Activated CD4-positive, alpha-beta T cell treated with anti-CD3 and anti-CD28 coated beads, Interleukin-2, amount 50 U/mL, for 24 hours (primary cell): Measurements from ENCODE around the gene PLSCR4.

Source experiments
- DNase-seq, 2 donors: peaks; one replicate each; pipeline ENCODE4 v3.0.0-alpha.2; 2020; ENCODE audit warnings: low read depth in 1 of 2, low spot score in 1 of 2

PLSCR4 gene

DNA sequence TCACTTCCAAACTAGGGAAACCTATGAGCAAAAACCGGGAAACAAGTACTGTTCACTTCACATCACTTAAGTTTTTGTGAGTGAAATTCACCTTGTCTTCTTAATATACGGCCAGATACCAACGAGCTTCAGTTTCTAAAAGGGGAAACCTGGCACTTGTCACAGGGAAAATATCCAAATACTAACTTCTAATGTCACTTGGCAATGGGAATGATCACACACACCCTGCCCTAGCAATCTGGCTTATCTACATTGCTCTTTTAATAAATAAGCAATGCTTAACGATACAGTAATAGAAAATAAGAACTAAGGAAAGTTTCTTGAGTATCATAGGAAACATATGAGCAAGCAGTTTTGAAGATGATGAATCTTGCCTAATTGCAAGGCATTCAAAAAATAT, 55.3 kb downstream of the PLSCR4 start:
- DNase-seq = no peak

DNA sequence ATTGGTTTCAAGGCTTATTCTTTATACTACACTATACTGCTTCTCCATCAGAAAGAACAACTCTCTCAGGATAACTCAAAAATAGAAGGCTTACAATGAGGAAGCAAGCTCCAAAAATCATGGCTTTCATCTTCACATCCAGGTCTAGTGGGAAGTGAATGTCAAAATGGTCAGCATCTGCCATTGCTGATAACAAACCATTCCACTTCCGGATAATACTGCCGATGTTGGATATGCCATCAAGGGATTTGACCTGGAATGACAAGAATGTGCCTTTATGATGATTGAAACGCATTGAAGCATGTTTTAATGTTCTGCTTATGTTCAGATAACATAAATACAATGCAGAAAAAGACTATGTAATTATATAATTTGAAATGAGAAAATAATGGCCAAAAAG, 55.9 kb downstream of the PLSCR4 start:
- DNase-seq = no peak

DNA sequence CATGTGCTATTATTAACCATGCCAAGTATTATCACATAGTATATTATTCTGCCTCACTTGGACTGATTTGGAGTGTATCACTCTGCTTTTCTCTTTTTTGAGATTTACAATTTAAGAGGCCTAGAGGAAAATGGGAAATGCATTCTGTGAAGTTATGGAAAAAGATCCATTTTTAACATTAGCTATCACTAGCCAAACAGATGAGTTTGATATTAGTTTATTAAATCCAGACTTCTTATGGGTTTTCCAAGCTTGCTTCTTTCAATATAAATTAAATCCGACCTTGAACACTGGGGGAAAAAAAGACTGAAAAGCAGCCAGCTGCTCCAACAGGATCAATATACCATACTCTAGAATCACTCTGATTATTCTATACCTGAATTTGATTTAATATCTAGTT, 59.9 kb downstream of the PLSCR4 start:
- DNase-seq = no peak

- DNase-seq = no peak
Measured at GRCh38 chr3:146189519-146190173, 61.3 kb downstream of the PLSCR4 start.

DNA sequence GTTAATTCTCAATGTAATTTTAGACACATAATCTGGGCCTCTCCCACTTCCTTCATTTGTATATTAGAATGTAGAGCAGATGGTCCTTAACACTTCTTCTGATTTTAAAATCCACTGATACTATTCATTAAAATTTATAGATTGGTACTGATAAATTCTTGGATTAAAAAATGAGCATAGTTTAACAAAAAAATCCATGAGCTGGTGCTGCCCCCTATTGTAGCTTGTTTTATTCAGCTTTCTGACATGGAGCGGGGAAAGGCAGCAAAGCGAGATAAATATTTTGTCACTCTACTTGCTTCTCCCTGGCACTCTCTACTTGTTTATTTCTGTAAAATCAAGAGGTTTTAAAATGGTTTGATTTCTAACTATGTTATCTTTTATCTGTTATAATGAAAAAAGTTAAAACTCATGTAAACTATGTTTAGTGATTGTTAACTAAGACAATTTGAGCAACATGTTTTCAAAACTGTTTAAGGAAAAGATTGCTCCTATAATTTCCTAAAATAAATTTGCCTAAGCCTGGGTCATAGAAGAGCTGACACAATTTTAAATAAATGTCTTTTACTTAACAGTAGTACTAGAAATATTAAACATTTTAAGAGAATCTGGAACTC, 63.5 kb downstream of the PLSCR4 start:
- no peak for DNase-seq

DNA sequence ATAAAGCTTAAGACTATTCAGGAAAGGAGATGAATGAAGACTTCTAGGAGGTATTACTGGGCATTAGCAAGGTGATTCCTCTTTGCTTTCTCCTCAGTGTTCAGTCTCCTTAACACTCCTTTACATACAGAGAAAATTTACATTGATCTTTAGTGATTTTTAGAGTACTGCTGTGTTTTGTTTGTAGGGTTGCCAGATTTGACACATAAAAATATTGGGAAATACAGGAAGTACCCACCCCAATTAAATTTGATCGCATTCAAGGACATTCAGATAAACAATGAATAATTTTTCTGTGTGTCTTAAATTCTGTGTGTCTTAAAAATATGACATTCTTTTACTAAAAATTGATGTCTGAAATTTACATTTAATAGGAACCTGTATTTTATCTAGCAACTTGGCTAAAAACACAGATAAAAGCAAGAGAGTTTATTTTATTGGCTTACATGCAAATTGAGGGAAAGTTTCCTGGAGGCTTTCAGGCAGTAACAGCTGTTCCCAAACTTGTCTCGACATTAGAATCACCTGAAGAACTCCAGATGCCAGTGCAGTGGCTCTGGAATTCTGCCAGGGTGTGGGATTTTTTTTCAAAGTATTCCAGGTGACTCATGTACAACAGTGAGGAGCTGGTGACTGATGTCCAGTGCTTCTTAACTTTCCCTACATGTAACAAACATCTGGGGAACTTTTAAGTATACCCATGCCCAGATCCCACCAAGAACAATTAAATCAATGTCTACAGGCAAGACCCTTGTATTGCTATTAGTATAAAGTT, 66.5 kb downstream of the PLSCR4 start:
- no peak for DNase-seq

- DNase-seq = no peak
Measured at GRCh38 chr3:146181216-146181615, 69.7 kb downstream of the PLSCR4 start.

- no peak for DNase-seq
Measured at GRCh38 chr3:146180376-146180775, 70.5 kb downstream of the PLSCR4 start.

DNA sequence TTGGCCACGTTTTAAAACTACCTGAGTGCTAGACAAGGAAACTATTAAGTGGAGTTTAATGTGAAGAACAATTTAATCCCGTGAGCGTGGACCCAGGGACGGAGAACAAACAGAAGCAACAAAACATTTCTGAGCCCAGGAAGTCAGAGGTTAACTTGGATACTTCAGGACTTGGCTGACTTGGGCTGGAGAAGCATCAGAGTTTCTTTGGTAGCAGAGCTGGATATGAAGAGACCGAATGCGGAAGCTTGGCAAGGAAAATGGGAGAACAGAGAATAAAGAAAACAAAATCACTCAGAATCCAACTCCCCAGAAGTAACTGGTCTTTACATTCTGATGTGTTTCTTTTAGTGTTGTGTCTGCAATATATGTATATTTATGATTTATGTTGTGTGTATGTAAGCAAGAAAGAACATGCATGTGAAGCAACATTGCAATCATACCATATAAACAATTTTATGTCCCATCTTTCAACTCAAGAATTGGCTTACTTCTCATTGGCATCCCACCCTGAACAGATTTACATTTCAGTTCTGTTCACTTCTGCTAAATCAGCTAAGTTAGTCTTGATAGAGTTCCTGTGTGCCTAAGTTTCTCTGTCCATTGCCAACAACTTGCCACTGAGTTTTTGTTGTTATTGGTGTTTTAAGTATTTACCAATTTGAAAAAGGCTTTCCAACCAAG, 72.8 kb downstream of the PLSCR4 start:
- no peak for DNase-seq

- no peak for DNase-seq
Measured at GRCh38 chr3:146177519-146177918, 73.4 kb downstream of the PLSCR4 start.

DNA sequence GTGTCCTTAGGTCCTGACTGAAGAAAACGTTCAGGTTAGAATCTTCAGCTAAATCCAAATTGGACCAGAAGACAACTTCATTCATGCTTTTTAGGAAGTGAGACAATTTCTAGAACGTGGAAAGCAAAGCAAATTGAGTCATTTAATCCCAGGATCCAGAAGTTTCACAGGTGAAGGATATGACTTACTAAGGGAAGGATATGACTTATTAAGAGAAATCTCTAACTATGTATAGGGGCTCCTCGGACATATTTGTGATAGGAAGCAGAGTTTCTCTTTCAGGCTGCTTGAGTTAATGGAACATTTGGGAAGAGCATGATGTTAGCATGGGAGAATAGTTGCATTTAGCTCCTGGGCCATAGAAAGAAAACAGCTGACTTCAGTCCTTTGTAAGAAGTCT, 73.8 kb downstream of the PLSCR4 start:
- no peak for DNase-seq

GRCh38 chr3:146172586-146172985, 78.3 kb downstream of the PLSCR4 start:
- no peak for DNase-seq

DNA sequence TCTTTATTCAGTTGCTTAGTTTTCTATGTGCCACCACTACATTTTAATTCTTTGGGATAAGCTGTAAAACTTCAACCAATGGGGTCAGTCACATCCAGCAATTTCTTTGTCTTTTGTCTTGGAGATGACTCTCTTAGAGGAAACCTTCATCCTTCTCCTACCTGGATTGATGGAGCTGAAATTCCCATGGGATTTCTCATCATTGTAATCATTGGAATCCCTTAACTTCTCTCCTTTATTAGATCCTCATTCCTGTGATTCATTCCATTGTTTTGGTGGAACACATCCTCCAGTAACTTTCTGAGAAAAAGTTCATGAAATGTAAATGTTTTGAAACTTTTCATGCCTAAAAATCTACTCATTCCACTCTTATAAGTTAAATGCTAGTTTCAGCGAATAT, 80.3 kb downstream of the PLSCR4 start:
- no peak for DNase-seq

- no peak for DNase-seq
Measured at GRCh38 chr3:146169891-146170290, 81.0 kb downstream of the PLSCR4 start.

GRCh38 chr3:146166826-146167225, 84.1 kb downstream of the PLSCR4 start:
- no peak for DNase-seq

- no peak for DNase-seq
Measured at GRCh38 chr3:146166415-146166821, 84.5 kb downstream of the PLSCR4 start.

GRCh38 chr3:146165877-146166276, 85.0 kb downstream of the PLSCR4 start:
- DNase-seq = no peak

- no peak for DNase-seq
Measured at GRCh38 chr3:146164971-146165769, 85.7 kb downstream of the PLSCR4 start.

DNA sequence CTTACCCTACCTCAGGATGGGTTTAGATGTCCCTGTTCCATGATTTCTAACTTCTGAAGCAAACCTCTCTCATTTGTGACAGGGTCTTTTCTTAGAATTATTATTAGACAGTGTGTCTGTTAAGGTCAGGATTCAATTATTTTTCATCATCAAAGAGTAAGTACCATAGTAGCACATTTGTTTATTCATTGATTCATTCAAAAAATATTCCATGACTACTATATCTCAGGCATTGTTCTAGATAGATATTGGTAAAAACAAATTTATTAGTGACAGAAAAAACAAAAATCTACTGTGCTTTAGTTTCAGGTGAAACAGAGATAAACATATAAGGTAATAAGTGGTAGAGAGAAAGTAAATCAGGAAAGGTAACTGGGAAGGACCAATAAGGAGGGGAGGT, 86.4 kb downstream of the PLSCR4 start:
- DNase-seq = no peak

- no peak for DNase-seq
Measured at GRCh38 chr3:146164071-146164470, 86.8 kb downstream of the PLSCR4 start.

DNA sequence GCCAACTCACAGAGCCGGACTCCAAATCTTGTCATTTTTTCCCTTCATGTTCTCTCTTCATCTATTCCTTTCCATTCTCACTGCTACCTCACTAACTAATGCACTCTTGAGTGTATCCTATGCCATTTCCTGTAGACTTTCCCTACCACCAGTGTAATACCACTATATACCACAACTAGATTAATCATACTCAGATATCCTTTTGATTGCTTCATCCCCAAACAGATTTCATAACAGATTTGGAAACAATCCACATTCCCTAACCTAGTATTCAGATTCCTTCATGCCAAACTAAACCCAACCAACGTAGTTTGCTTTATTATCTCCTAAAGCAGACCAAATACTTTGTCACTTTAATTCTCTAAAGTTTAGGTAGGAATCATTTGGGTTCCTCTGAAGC, 87.3 kb downstream of the PLSCR4 start:
- no peak for DNase-seq
